Vagina (tissue), 2 donors: ENCODE data around the gene SCN8A. TPM values are rescaled to one million over a fixed set of nuclear protein-coding genes. Genes with fewer than 3 reads are reported as not detected.

Experiments
- DNase-seq, 2 donors: peaks; one replicate each; pipeline ENCODE4 v3.0.0-alpha.2; 2017; ENCODE audit errors: extremely low spot score in 2 of 2
- H3K27ac ChIP-seq: fragments of 200-600 bp; sonication (generic); one replicate; pipeline ENCODE4 v1.5.1; 2019
- H3K27me3 ChIP-seq: fragments of 200-600 bp; sonication (generic); one replicate; pipeline ENCODE4 v1.5.1; 2019
- H3K36me3 ChIP-seq, 2 donors: fragments of 200-600 bp; sonication (generic); one replicate each; pipeline ENCODE4 v1.5.1; 2017 to 2019
- H3K4me1 ChIP-seq: fragments of 200-600 bp; sonication (generic); one replicate; pipeline ENCODE4 v1.5.1; 2019
- H3K4me3 ChIP-seq, 2 donors: fragments of 200-600 bp; sonication (generic); 1 replicate in 1 of 2; 2 replicates in 1 of 2; pipeline ENCODE4 v1.5.1; 2016 to 2019
- H3K9me3 ChIP-seq: fragments of 200-600 bp; sonication (generic); one replicate; pipeline ENCODE4 v1.5.1; 2019
- POLR2A ChIP-seq, 2 donors: fragments of 450-650 bp; IDR thresholded peaks; one replicate each; pipeline ENCODE4 v1.6.1; 2017; ENCODE audit warnings: antibody characterized with exemption in 2 of 2, mild to moderate bottlenecking in 2 of 2, moderate library complexity in 2 of 2
- POLR2AphosphoS5 ChIP-seq, 2 donors: sonication (generic); formaldehyde crosslinking; IDR thresholded peaks; one replicate each; pipeline ENCODE4 v1.9.0; 2017; ENCODE audit warnings: antibody characterized with exemption in 2 of 2, mild to moderate bottlenecking in 2 of 2, low read depth in 1 of 2; ENCODE audit not compliant: insufficient read depth in 1 of 2
- intact Hi-C: fragments of 100-400 bp; cut with DNase I; formaldehyde crosslinking; loops from one replicate; pipeline ENCODE4 v1.15.1; 2023
- total RNA-seq: library from RNA; depleted of rRNA; stranded (reverse); fragments of >200 nt; gene quantifications from one replicate; pipeline ENCODE4 v1.2.3, GENCODE V29; 2016
- TF ChIP-seq, protein P1 (sequence below), 3 experiments: fragments of 450-650 bp in 2 of 3; fragments of 200-600 bp in 1 of 3; sonication (generic) in 1 of 3; IDR thresholded peaks; one replicate each; pipeline ENCODE4 v1.5.1; 2017 to 2019; ENCODE audit warnings: antibody characterized with exemption in 3 of 3, mild to moderate bottlenecking in 2 of 3, moderate library complexity in 2 of 3

SCN8A gene
- total RNA-seq, 1 donor from 2014 or later, result 3.7 TPM

DNA sequence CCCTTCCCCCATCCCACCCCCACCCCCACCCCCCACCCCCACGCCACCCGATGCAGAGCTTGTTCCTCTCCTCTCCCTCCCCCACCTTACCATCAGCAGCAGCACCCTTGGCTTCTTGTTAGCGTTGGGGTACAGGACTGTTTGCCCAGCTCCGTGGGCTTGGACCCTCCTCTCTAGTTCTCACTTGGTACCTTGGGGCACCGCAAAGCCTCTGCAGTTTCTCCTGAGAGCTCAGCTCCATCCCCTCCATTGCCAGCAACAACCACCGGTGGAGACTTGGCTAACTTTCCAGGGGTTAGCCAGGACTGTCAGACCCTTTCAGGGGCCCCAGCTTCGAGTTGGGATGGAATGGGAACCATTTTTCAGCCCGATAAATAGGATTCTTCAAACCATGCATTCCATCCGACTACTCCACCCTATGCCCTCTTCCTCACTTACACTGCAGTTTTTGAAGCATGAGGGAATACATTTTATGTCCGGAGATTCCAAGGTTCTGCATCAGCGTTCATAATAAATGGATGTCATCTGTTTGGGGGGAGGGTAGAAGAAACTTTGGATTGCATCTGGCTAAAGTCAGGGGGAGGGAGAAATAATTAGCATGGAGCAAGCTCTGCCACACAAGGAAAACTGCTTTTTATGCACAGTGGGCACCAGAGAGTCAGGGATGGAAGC, 1.1 kb downstream of the SCN8A start:
- no peaks in the 10 kb centered on the region for H3K27me3 ChIP-seq
- H3K4me1 ChIP-seq, result peaks cover 5% of the 10 kb centered on the region
- H3K4me3 ChIP-seq, result no peak overlapping the region
- H3K36me3 ChIP-seq, result no peaks in the 10 kb centered on the region
- H3K27ac ChIP-seq, result no peak overlapping the region
- TF ChIP-seq POLR2AphosphoS5 (IDR thresholded peaks at IDR 0.05; ENCODE audit: insufficient read depth in 1 of 2, low read depth in 1 of 2), result no peak
- TF ChIP-seq, protein P1, sequence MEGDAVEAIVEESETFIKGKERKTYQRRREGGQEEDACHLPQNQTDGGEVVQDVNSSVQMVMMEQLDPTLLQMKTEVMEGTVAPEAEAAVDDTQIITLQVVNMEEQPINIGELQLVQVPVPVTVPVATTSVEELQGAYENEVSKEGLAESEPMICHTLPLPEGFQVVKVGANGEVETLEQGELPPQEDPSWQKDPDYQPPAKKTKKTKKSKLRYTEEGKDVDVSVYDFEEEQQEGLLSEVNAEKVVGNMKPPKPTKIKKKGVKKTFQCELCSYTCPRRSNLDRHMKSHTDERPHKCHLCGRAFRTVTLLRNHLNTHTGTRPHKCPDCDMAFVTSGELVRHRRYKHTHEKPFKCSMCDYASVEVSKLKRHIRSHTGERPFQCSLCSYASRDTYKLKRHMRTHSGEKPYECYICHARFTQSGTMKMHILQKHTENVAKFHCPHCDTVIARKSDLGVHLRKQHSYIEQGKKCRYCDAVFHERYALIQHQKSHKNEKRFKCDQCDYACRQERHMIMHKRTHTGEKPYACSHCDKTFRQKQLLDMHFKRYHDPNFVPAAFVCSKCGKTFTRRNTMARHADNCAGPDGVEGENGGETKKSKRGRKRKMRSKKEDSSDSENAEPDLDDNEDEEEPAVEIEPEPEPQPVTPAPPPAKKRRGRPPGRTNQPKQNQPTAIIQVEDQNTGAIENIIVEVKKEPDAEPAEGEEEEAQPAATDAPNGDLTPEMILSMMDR (IDR thresholded peaks at IDR 0.05), result no peak
- TF ChIP-seq POLR2A (IDR thresholded peaks at IDR 0.05), result no peak
- H3K9me3 ChIP-seq, result no peaks in the 10 kb centered on the region
- intact Hi-C loops, result no loop called here
- DNase-seq, result no peak

DNA sequence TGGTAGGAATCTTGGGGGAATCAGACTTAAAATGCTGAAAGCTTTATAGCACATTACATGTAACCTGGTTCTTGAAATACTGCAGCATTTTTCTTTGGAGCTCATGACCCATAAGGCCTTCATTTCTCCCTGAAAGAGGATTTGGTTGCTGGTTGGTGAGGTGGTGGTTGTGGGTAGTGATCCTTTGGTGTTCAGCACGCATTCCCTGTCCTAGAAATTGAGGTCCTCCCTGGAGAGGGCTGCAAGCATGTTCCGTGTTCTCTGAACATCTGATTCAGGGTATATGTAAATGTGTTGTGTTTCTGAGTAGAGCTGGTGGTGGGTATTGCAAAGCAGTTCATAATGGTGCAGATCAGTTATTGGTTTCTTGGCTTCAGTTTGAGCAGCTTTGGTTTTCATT, 2.0 kb downstream of the SCN8A start:
- intact Hi-C loops, result no loop called here
- Histone ChIP-seq H3K4me3 (no peak overlapping the region), H3K27ac (no peak overlapping the region), H3K36me3 (no peaks in the 10 kb centered on the region), H3K4me1 (peaks cover 5% of the 10 kb centered on the region), H3K9me3 (no peaks in the 10 kb centered on the region), H3K27me3 (no peaks in the 10 kb centered on the region)
- TF ChIP-seq, protein P1 (IDR thresholded peaks at IDR 0.05), result no peak
- TF ChIP-seq POLR2A (IDR thresholded peaks at IDR 0.05) (no peak), POLR2AphosphoS5 (IDR thresholded peaks at IDR 0.05; ENCODE audit: insufficient read depth in 1 of 2, low read depth in 1 of 2) (no peak)
- DNase-seq, result no peak

DNA sequence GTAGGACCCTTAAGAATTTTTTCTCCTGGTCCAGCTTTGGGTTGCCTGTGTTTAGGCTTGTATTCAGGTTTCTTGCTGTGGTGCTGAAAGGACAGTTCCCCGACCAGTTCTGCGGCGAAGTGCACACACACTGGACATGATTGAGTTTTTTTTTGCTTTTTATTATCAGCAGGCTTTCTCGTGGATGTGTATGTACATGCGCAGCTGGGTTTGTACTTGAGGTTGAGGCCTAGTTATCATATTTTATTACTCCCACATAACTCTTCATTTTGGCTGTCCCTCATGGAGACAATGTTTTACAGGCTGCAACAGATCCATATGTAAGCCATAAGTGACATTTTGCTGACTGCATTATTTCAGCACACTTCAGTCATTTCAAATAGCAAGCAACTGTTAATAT, 2.5 kb downstream of the SCN8A start:
- DNase-seq, result no peak
- no peaks in the 10 kb centered on the region for H3K27me3 ChIP-seq
- H3K4me1 ChIP-seq, result peaks cover 5% of the 10 kb centered on the region
- intact Hi-C loops, result no loop called here
- H3K9me3 ChIP-seq, result no peaks in the 10 kb centered on the region
- no peaks in the 10 kb centered on the region for H3K36me3 ChIP-seq
- no peak for TF ChIP-seq POLR2A (IDR thresholded peaks at IDR 0.05)
- TF ChIP-seq POLR2AphosphoS5 (IDR thresholded peaks at IDR 0.05; ENCODE audit: insufficient read depth in 1 of 2, low read depth in 1 of 2), result no peak
- H3K27ac ChIP-seq, result no peak overlapping the region
- H3K4me3 ChIP-seq, result no peak overlapping the region

DNA sequence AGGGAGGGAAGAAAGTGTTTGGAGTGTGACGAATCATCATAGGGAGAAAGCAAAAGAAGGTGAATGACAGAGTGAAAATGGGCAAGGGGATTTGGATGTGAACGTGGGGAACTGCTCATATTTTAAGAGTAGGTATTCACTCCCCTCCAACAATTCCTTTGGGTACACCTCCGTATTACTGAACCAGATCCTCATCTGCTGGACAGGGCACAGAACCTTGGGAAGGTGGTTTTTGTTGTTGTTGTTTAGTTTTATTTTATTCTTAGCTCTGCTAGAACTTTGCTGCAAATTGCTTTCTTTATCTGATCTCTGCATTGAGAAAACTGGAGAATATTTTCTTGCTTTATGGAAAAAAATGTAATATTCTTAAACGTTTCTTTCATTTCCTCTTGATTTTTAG, 7.1 kb downstream of the SCN8A start:
- no peak overlapping the region for H3K4me3 ChIP-seq
- no peak overlapping the region for H3K27ac ChIP-seq
- H3K4me1 ChIP-seq, result no peaks in the 10 kb centered on the region
- no peaks in the 10 kb centered on the region for H3K36me3 ChIP-seq
- no peaks in the 10 kb centered on the region for H3K9me3 ChIP-seq
- H3K27me3 ChIP-seq, result no peaks in the 10 kb centered on the region
- DNase-seq, result no peak
- intact Hi-C loops, result no loop called here
- TF ChIP-seq, protein P1 (IDR thresholded peaks at IDR 0.05), result no peak
- TF ChIP-seq POLR2A (IDR thresholded peaks at IDR 0.05) (no peak), POLR2AphosphoS5 (IDR thresholded peaks at IDR 0.05; ENCODE audit: insufficient read depth in 1 of 2, low read depth in 1 of 2) (no peak)

DNA sequence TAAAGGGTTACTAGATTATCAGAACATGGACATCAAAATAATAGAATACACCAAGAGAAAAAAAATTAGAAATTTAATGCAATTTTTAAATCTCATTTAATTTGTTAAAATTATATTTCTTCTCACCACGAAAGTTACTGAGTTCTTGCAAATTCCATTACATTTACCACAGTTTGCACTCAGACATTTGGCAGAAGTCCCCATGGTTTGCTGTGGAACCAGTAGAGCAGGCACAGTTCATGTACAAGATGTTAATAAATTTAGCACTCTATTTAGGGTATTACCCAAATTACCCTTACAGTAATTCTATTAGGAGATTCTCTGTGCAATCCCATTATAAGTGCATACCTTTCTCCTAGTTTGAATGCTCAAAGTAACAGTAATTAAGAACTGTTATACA, 9.7 kb downstream of the SCN8A start:
- H3K9me3 ChIP-seq, result no peaks in the 10 kb centered on the region
- TF ChIP-seq POLR2AphosphoS5 (IDR thresholded peaks at IDR 0.05; ENCODE audit: insufficient read depth in 1 of 2, low read depth in 1 of 2), result no peak
- TF ChIP-seq, protein P1 (IDR thresholded peaks at IDR 0.05), result no peak
- TF ChIP-seq POLR2A (IDR thresholded peaks at IDR 0.05), result no peak
- no peak overlapping the region for H3K27ac ChIP-seq
- no peaks in the 10 kb centered on the region for H3K27me3 ChIP-seq
- H3K4me1 ChIP-seq, result no peaks in the 10 kb centered on the region
- H3K36me3 ChIP-seq, result no peaks in the 10 kb centered on the region
- intact Hi-C loops, result no loop called here
- H3K4me3 ChIP-seq, result no peak overlapping the region
- DNase-seq, result no peak
